ENCODE data around the gene ZNF487.

The ZNF487 gene

DNA sequence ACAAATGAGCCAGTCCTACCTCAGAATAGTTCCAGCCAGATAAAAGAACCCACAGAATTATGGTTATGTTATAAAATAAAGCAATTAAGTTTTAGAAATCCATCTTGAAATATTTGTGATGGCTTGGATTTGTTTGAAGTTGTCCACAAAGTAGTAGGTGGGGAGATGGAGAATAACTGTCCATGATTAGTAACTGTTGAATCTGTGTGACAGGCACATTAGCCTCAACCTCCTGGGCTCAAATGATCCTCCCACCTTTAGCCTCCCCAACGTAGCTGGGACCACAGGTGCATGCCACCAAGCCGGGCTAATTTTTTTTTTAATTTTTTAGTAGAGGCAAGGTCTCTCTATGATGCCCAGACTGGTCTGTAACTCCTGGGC, 38.0 kb upstream of the ZNF487 start:
- H3K27ac ChIP-seq (replicated peaks), result peak overlapping the region; percentile 96
- no peaks in the 10 kb centered on the region for H3K27me3 ChIP-seq (ENCODE audit: insufficient read depth, poor library complexity, severe bottlenecking)
- 0 out of 2 replicates have a peak, but pooled peaks have one; percentile 9 for TF ChIP-seq POLR2AphosphoS5 (IDR thresholded peaks at IDR 0.05; ENCODE audit: low read depth)
- TF ChIP-seq, protein P1, sequence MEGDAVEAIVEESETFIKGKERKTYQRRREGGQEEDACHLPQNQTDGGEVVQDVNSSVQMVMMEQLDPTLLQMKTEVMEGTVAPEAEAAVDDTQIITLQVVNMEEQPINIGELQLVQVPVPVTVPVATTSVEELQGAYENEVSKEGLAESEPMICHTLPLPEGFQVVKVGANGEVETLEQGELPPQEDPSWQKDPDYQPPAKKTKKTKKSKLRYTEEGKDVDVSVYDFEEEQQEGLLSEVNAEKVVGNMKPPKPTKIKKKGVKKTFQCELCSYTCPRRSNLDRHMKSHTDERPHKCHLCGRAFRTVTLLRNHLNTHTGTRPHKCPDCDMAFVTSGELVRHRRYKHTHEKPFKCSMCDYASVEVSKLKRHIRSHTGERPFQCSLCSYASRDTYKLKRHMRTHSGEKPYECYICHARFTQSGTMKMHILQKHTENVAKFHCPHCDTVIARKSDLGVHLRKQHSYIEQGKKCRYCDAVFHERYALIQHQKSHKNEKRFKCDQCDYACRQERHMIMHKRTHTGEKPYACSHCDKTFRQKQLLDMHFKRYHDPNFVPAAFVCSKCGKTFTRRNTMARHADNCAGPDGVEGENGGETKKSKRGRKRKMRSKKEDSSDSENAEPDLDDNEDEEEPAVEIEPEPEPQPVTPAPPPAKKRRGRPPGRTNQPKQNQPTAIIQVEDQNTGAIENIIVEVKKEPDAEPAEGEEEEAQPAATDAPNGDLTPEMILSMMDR (IDR thresholded peaks at IDR 0.05; ENCODE audit: insufficient read depth, low read length), result no peak
- DNase-seq (ENCODE audit: low read depth in 1 of 2, low spot score in 1 of 2), result no peak
- peak overlapping the region; percentile 66 for H3K4me3 ChIP-seq (replicated peaks; ENCODE audit: insufficient read depth, low read length)

DNA sequence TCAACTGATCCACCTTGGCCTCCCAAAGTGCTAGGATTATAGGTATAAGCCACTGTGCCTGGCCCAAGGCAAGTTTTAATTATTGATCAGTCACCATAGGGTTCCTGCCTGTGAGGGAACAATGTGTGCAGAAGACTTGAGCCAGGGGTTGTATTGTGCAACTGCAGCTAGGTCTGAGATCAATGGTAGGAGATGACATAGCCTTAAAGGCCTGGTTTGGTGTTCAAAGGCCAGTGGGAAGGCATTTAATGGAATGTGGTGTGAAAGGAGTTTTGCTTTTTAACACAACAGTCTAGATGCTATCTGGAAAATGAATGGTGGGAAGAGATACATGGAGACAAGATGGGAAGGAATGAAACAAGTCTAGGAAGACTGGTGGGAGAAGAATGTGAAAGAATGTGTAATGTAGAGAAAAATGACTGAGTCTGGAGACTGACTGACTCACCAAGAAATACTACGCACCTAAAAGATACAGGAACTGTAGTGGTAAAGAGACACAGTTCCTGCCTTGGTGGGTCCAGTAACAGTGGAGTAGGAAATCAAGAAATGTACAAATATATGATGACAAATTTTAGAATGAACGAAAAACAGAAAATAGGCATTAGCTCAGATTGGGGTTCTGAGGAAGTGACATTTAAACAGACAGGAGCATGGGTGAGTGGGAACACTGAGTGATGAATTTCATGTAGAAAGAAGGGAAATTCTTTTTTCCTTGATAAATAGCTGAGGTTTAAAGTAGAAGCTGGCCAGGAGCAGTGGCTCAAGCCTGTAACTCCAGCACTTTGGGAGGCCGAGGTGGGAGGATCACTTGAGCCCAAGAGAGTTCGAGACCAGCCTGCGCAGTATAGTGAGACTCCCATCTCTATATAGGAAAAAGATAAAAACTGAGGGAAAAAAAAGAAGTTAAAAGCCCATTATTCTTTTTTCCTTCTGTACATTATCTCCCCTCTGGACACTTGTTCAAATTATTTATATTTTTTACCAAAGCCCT, 37.3 kb upstream of the ZNF487 start:
- peak overlapping the region; percentile 12; the same call in 1 of the 2 replicates for H3K4me3 ChIP-seq (replicated peaks; ENCODE audit: insufficient read depth, low read length)
- H3K27me3 ChIP-seq (ENCODE audit: insufficient read depth, poor library complexity, severe bottlenecking), result no peaks in the 10 kb centered on the region
- 0 out of 2 replicates have a peak, but pooled peaks have one; percentile 9 for TF ChIP-seq POLR2AphosphoS5 (IDR thresholded peaks at IDR 0.05; ENCODE audit: low read depth)
- TF ChIP-seq, protein P2, sequence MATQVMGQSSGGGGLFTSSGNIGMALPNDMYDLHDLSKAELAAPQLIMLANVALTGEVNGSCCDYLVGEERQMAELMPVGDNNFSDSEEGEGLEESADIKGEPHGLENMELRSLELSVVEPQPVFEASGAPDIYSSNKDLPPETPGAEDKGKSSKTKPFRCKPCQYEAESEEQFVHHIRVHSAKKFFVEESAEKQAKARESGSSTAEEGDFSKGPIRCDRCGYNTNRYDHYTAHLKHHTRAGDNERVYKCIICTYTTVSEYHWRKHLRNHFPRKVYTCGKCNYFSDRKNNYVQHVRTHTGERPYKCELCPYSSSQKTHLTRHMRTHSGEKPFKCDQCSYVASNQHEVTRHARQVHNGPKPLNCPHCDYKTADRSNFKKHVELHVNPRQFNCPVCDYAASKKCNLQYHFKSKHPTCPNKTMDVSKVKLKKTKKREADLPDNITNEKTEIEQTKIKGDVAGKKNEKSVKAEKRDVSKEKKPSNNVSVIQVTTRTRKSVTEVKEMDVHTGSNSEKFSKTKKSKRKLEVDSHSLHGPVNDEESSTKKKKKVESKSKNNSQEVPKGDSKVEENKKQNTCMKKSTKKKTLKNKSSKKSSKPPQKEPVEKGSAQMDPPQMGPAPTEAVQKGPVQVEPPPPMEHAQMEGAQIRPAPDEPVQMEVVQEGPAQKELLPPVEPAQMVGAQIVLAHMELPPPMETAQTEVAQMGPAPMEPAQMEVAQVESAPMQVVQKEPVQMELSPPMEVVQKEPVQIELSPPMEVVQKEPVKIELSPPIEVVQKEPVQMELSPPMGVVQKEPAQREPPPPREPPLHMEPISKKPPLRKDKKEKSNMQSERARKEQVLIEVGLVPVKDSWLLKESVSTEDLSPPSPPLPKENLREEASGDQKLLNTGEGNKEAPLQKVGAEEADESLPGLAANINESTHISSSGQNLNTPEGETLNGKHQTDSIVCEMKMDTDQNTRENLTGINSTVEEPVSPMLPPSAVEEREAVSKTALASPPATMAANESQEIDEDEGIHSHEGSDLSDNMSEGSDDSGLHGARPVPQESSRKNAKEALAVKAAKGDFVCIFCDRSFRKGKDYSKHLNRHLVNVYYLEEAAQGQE (IDR thresholded peaks at IDR 0.05; ENCODE audit: insufficient replicate concordance, low read depth), result no peak
- no peak for TF ChIP-seq SPI1 (IDR thresholded peaks at IDR 0.05; ENCODE audit: borderline replicate concordance, low read depth)
- TF ChIP-seq GABPA (IDR thresholded peaks at IDR 0.05; ENCODE audit: low read depth), result no peak
- peak overlapping the region; percentile 96 for H3K27ac ChIP-seq (replicated peaks)
- peak; percentile 40 to 74 for DNase-seq (ENCODE audit: low read depth in 1 of 2, low spot score in 1 of 2)

DNA sequence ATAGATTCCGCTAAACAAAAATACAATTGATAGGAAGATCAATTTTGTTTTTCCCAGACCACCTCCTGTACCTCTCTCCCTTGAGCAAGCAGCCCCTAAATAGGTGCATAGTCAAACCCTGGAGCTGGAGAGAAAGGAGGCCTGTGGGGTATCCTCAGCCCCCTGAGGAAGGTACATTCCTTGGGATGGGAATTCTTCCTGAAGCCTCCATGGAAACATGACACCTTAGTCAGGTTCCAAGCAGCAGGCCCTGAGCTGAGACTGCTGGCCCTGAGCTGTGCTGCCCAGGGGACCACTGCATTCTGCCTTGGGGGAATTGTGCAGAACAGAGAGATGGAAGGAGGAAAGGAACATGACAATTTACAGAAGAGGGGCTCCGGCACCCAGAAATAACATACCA, 35.3 kb upstream of the ZNF487 start:
- Histone ChIP-seq H3K27ac (replicated peaks) (no peak overlapping the region; the same call in 1 of the 2 replicates), H3K27me3 (ENCODE audit: insufficient read depth, poor library complexity, severe bottlenecking) (no peaks in the 10 kb centered on the region), H3K4me3 (replicated peaks; ENCODE audit: insufficient read depth, low read length) (no peak overlapping the region)
- no peak for TF ChIP-seq SPI1 (IDR thresholded peaks at IDR 0.05; ENCODE audit: borderline replicate concordance, low read depth)
- no peak for TF ChIP-seq GABPA (IDR thresholded peaks at IDR 0.05; ENCODE audit: low read depth)
- TF ChIP-seq POLR2AphosphoS5 (IDR thresholded peaks at IDR 0.05; ENCODE audit: low read depth), result no peak; the same call in 1 of the 2 replicates
- DNase-seq (ENCODE audit: low read depth in 1 of 2, low spot score in 1 of 2), result no peak

DNA sequence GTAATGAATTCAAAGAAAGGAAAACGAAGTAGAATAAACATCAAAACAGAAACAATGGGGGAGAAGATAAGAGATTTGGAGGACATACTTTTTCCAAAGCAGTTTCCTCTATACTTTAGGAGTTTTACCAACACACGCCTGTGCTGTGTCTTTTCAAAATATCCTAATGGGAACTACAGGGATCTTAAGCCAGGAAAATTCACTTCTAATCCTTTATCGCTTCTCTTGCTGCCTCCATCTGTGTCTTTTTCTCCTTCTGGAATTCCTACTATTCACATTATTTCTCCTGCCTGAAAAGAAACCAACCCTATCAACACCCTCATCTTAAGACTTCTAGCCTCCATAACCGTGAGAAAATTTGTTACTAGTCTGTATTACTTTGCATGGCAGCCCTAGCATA, 34.7 kb upstream of the ZNF487 start:
- H3K27me3 ChIP-seq (ENCODE audit: insufficient read depth, poor library complexity, severe bottlenecking), result no peaks in the 10 kb centered on the region
- DNase-seq (ENCODE audit: low read depth in 1 of 2, low spot score in 1 of 2), result peak in 1 of 2 experiments; percentile 28
- H3K27ac ChIP-seq (replicated peaks), result no peak overlapping the region; the same call in 1 of the 2 replicates
- TF ChIP-seq, protein P2 (IDR thresholded peaks at IDR 0.05; ENCODE audit: insufficient replicate concordance, low read depth), result no peak
- no peak for TF ChIP-seq POLR2AphosphoS5 (IDR thresholded peaks at IDR 0.05; ENCODE audit: low read depth)
- no peak for TF ChIP-seq GABPA (IDR thresholded peaks at IDR 0.05; ENCODE audit: low read depth)
- no peak for TF ChIP-seq SPI1 (IDR thresholded peaks at IDR 0.05; ENCODE audit: borderline replicate concordance, low read depth)
- TF ChIP-seq, protein P1 (IDR thresholded peaks at IDR 0.05; ENCODE audit: insufficient read depth, low read length), result no peak
- H3K4me3 ChIP-seq (replicated peaks; ENCODE audit: insufficient read depth, low read length), result no peak overlapping the region
